ENCODE measurements around the gene CXCL12. TPM values are rescaled to one million over a fixed set of nuclear protein-coding genes. Genes with fewer than 3 reads are reported as not detected.

Gene CXCL12
- total RNA-seq, 2 experiments from 2014 or later, result not detected

DNA sequence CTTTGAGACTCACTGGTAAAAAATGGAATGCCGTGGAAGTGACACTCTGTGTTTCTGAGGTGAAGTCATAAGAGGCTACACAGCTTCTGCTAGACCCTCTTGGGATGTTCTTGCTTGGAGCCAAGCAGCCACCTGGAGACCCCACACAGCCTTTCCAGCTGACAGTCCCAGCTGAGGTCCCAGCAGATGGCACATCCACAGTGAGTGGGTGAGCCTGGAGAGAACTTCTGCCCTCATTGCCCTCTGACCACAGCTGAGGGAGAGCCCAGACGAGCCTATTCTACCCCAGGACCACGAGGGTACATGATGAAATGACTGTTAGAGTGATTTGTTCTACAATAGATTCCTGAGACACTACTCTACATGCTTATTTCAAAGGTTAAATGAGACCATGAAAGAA is 44.3 kb downstream of the CXCL12 start:
- ATAC-seq (no peak), DNase-seq (no peak)
- CTCF ChIA-PET, result no interaction called here
- no peak overlapping the region for H3K27ac Mint-ChIP-seq
- H3K27me3 Mint-ChIP-seq, result peaks cover 12% of the 10 kb centered on the region
- no peaks in the 10 kb centered on the region for H3K9me3 Mint-ChIP-seq (ENCODE audit: low read depth)
- H3K4me1 Mint-ChIP-seq, result no peaks in the 10 kb centered on the region
- intact Hi-C loops (cut with DNase I, micrococcal nuclease), result no loop called here
- POLR2A ChIA-PET, result no interaction called here
- no peaks in the 10 kb centered on the region for H3K36me3 Mint-ChIP-seq (ENCODE audit: low read depth)
- H3K4me3 Mint-ChIP-seq, result no peak overlapping the region

DNA sequence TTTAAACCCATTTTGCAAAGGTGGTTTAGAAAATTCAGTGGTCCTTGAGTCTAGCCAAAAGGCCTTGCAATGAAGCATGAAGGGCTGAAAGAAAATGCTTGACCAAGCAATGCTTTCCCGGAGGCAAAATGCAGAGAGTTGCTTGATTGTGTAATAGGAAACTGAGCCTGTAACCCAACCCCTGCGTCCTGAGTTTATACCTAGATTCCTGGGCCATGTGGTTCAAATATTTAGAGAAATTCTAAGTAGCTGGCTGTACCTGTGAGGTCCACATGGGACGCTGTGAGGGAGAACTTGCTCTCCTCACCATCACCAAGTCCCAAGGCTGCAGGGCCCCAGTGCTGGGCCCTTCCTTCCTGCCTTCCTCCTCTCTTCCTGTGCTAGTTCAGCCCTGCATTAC is 45.7 kb downstream of the CXCL12 start:
- ATAC-seq (no peak), DNase-seq (no peak)
- Mint-ChIP-seq H3K36me3 (ENCODE audit: low read depth) (no peaks in the 10 kb centered on the region), H3K4me3 (no peak overlapping the region), H3K27me3 (peaks cover 5% of the 10 kb centered on the region), H3K27ac (no peak overlapping the region), H3K4me1 (no peaks in the 10 kb centered on the region), H3K9me3 (ENCODE audit: low read depth) (no peaks in the 10 kb centered on the region)
- intact Hi-C loops (cut with DNase I, micrococcal nuclease), result no loop called here
- POLR2A ChIA-PET, result no interaction called here
- CTCF ChIA-PET, result no interaction called here

DNA sequence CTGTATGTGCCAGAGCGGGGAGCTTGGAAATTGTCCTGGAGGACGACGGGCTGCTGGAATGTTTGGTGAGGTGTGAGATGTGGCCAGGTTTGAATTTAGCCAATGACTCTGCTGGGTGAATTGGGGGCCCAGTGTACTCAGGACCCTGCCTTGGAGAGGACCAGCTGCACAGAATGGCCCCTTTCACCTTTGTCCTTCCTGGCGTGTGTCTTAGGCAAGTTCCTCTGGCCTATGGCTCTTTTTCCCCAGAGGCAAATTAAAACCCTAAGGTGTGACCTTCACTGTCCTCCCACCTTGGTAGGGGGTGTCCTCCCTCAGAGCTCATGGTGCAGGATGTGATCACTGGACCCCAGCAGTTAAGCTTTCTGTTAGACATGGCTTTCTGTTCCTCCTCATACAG is 47.8 kb downstream of the CXCL12 start:
- CTCF ChIA-PET, result no interaction called here

DNA sequence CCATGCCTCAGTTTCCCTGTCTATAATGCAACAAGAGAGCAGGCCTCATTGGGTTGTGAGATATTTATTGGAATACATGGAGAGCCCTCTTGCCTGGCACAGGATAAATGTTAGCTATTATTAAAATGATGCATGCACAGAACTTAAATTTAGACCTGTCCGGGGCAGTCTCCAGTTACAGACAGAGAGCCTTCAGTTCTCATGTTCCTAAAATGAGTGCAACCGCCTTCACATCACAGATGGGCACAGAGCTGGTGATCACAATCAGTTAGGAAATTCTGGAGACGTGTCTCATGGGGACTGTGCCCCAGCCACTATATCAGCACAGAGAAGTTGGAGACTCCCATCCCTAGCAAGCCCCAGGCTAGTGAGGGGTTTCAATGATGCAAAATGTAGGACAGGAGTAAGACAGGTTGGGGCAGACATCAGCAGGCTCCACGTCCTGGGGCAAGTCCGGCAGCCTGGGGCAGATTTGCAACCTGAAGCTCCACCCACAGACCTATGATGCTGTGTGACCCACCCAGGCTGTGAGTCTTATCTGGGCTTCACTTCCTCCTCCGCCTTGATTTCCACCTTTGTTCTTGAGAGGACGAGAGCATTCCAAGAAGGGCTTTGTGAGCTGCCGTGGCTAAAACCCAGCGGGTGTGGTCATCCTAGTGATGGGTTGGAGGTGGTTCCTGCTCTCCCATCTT is 49.4 kb downstream of the CXCL12 start:
- intact Hi-C loops (cut with DNase I, micrococcal nuclease), result no loop called here
- ChIA-PET POLR2A (no interaction called here), CTCF (interaction anchor here (0.7 kb wide), 1 partner anchor 19 kb away, joined by 4 read pairs; no protein-coding TSS in a partner anchor)
- Mint-ChIP-seq H3K4me1 (no peaks in the 10 kb centered on the region), H3K9me3 (ENCODE audit: low read depth) (no peaks in the 10 kb centered on the region), H3K27me3 (peaks cover 3% of the 10 kb centered on the region), H3K27ac (no peak overlapping the region), H3K36me3 (ENCODE audit: low read depth) (no peaks in the 10 kb centered on the region), H3K4me3 (no peak overlapping the region)
- DNase-seq, result no peak
- ATAC-seq, result no peak

More for the DNA sequence above, 47.8 kb downstream of the CXCL12 start:
- H3K27me3 Mint-ChIP-seq, result peaks cover 3% of the 10 kb centered on the region
- no peak overlapping the region for H3K4me3 Mint-ChIP-seq
- H3K36me3 Mint-ChIP-seq (ENCODE audit: low read depth), result no peaks in the 10 kb centered on the region
- POLR2A ChIA-PET, result interaction anchor here (0.6 kb wide), 1 partner anchor 243 kb away, joined by 3 read pairs; no protein-coding TSS in a partner anchor
- H3K27ac Mint-ChIP-seq, result no peak overlapping the region
- intact Hi-C loops (cut with DNase I, micrococcal nuclease), result no loop called here
- no peaks in the 10 kb centered on the region for H3K9me3 Mint-ChIP-seq (ENCODE audit: low read depth)
- no peaks in the 10 kb centered on the region for H3K4me1 Mint-ChIP-seq
- ATAC-seq, result no peak
- DNase-seq, result no peak

DNA sequence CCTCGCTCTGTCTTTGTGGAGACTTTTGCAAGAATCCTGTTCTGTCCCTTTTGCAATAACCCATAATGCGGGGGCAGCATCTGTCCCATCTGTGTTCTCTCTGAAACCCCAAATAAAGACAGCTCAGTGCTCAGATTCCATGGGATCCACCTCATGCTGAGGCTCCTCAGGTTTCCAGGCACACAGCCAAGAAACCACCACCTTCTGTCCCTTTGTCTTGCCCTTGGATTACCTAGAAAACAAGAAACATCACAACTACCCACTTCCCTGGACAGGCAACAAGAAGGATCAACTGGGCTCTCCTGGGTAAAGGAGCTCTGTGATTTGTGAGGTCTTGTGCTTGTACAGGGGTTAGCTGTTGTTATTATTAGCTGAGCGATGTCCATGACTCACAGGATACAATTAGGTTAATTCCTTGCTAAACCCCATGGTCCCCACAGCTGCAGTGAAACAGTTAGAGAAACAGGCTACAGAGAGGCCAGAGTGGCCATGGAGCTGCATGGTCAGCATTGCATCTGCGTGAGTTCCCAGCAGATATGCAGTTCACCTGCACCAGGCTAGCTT is 50.2 kb downstream of the CXCL12 start:
- ChIA-PET POLR2A (no interaction called here), CTCF (no interaction called here)
- Mint-ChIP-seq H3K36me3 (ENCODE audit: low read depth) (no peaks in the 10 kb centered on the region), H3K4me1 (no peaks in the 10 kb centered on the region), H3K9me3 (ENCODE audit: low read depth) (no peaks in the 10 kb centered on the region), H3K27me3 (peaks cover 3% of the 10 kb centered on the region), H3K27ac (no peak overlapping the region), H3K4me3 (no peak overlapping the region)
- no peak for DNase-seq
- ATAC-seq, result no peak
- intact Hi-C loops (cut with DNase I, micrococcal nuclease), result no loop called here

DNA sequence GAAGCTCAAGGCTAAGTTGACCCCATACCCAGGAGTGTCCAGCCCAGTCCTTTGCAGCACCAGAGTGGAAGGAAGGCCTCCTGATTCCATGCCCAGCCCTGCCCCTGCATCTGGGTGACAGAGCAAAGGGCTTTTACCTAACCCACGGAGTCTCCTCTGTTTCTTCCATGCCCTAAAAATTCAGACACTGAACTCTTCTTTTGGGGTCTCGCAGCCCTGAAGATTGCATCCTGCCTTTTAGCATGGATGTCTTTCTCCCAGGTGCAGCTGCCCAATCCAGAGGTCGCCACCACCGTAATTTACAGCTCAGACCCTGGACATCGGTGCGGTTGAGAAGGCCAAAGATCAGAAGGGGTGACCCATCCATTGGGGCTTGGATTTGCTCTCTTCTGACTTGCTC is 50.8 kb downstream of the CXCL12 start:
- no peak overlapping the region for H3K4me3 Mint-ChIP-seq
- H3K4me1 Mint-ChIP-seq, result no peaks in the 10 kb centered on the region
- no peaks in the 10 kb centered on the region for H3K36me3 Mint-ChIP-seq (ENCODE audit: low read depth)
- no peaks in the 10 kb centered on the region for H3K9me3 Mint-ChIP-seq (ENCODE audit: low read depth)
- H3K27me3 Mint-ChIP-seq, result peaks cover 4% of the 10 kb centered on the region
- POLR2A ChIA-PET, result no interaction called here
- ATAC-seq (no peak), DNase-seq (no peak)
- intact Hi-C loops (cut with DNase I, micrococcal nuclease), result no loop called here
- H3K27ac Mint-ChIP-seq, result no peak overlapping the region
- CTCF ChIA-PET, result no interaction called here

DNA sequence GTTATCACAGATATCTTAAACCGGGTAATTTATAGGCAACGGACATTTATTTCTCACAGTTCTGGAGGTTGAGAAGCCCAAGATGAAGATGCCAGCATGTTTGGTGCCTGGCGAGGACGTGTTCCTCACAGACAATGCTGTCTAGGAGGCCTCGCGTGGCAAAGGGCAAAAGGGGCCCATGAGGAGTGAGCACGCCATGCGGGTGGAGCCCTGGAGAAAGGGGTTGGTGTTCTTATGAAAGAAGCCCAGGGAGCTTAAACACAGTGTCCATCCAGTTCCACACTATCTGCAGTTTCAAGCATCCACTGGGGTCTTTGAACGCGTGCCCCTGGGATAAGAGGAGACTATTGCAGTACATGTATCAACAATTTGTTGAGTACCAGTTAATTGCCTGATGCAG is 51.4 kb downstream of the CXCL12 start:
- intact Hi-C loops (cut with DNase I, micrococcal nuclease), result no loop called here
- H3K4me1 Mint-ChIP-seq, result no peaks in the 10 kb centered on the region
- no peak for DNase-seq
- ATAC-seq, result no peak
- ChIA-PET CTCF (no interaction called here), POLR2A (no interaction called here)
- H3K36me3 Mint-ChIP-seq (ENCODE audit: low read depth), result no peaks in the 10 kb centered on the region
- no peaks in the 10 kb centered on the region for H3K9me3 Mint-ChIP-seq (ENCODE audit: low read depth)
- H3K27me3 Mint-ChIP-seq, result peaks cover 6% of the 10 kb centered on the region
- no peak overlapping the region for H3K4me3 Mint-ChIP-seq
- H3K27ac Mint-ChIP-seq, result no peak overlapping the region

DNA sequence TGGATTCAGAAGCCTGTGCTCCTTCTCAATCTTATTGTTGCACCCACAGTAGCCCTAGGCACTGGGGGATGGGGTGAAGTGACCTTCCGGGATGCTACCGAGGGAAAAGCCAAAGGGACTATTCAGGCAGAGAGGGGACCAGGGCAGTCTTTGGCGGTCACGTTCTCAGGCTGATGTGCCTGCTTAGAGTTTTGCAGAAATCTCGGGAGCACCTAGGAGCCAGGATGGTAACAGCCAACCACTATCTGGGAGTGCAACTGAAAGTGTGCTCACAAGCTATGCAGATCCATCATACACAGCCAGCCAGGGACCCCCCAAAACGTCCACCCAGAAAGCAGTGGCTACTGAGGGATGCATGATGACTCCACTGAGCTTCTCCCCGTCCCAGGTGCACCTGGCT is 52.4 kb downstream of the CXCL12 start:
- no peaks in the 10 kb centered on the region for H3K4me1 Mint-ChIP-seq
- no peak overlapping the region for H3K27ac Mint-ChIP-seq
- H3K9me3 Mint-ChIP-seq (ENCODE audit: low read depth), result no peaks in the 10 kb centered on the region
- DNase-seq (no peak), ATAC-seq (no peak)
- H3K27me3 Mint-ChIP-seq, result peaks cover 10% of the 10 kb centered on the region
- ChIA-PET POLR2A (no interaction called here), CTCF (no interaction called here)
- no peak overlapping the region for H3K4me3 Mint-ChIP-seq
- intact Hi-C loops (cut with DNase I, micrococcal nuclease), result no loop called here
- H3K36me3 Mint-ChIP-seq (ENCODE audit: low read depth), result no peaks in the 10 kb centered on the region

DNA sequence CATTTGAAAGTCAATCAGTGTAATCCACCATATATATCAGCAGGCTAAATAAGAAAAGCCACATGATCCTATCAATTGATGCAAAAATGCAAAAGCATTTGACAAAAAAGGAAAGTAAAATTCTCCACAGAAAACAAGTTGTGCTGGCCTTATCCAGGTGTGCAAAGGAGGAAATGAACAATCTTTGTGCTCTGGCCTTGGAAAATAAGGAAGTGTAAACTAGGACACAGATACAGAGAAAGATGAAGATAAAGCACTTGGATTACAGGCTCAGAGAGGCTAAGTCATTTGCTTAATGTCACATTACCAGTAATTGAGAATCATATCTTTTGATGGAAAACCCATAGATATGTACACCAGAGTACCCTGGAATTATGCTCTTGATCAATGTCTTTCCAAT is 54.5 kb downstream of the CXCL12 start:
- Mint-ChIP-seq H3K27me3 (peaks cover 13% of the 10 kb centered on the region), H3K36me3 (ENCODE audit: low read depth) (no peaks in the 10 kb centered on the region), H3K9me3 (ENCODE audit: low read depth) (no peaks in the 10 kb centered on the region), H3K4me1 (no peaks in the 10 kb centered on the region), H3K27ac (no peak overlapping the region), H3K4me3 (no peak overlapping the region)
- ChIA-PET CTCF (no interaction called here), POLR2A (no interaction called here)
- DNase-seq (no peak), ATAC-seq (no peak)
- intact Hi-C loops (cut with DNase I, micrococcal nuclease), result no loop called here

DNA sequence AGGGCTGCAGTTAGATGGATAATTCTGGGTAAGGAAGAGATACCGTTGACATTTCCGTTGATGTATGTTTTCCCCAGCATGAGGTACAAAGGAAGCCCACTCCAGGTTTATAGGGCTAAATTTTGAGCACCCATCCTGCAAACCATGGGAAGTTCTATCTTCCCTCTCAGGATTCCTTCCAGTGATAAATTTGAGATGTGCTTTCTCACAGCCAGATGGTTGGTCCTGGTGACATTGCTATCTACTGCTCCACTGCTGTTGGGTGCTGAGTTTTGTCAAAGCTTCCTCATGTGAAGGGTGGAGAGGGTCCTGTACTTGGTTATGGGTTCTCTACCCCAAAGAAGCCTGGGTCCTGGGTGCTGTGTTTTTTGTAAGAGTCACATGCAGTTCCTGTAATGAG is 57.4 kb downstream of the CXCL12 start:
- Mint-ChIP-seq H3K4me3 (no peak overlapping the region), H3K4me1 (no peaks in the 10 kb centered on the region), H3K27ac (no peak overlapping the region), H3K36me3 (ENCODE audit: low read depth) (no peaks in the 10 kb centered on the region), H3K27me3 (peaks cover 13% of the 10 kb centered on the region), H3K9me3 (ENCODE audit: low read depth) (no peaks in the 10 kb centered on the region)
- intact Hi-C loops (cut with DNase I, micrococcal nuclease), result no loop called here
- POLR2A ChIA-PET, result no interaction called here
- DNase-seq (no peak), ATAC-seq (no peak)
- CTCF ChIA-PET, result interaction anchor here (0.8 kb wide), 1 partner anchor 13 kb away, joined by 3 read pairs; no protein-coding TSS in a partner anchor

Measured in activated CD4-positive, alpha-beta T cell treated with anti-CD3 and anti-CD28 coated beads for 36 hours (primary cell).